SK-N-SH (cell line): ENCODE data around the gene CMC2. TPM values are rescaled to one million over a fixed set of nuclear protein-coding genes. Genes with fewer than 3 reads are reported as not detected.

Source experiments
- CTCF ChIA-PET: fragments of 300-600, 350-600 bp; formaldehyde crosslinking; extraction: SDS; loops from one replicate; lab custom pipeline; 2021; lab: Yijun Ruan, JAX
- POLR2A ChIA-PET: fragments of 350-600 bp; sonication (Branson Sonifier 250); formaldehyde crosslinking; extraction: SDS; loops from one replicate; lab custom pipeline; 2020; ENCODE audit warnings: antibody characterized with exemption, inconsistent platforms; lab: Yijun Ruan, JAX
- DNase-seq: peaks from one replicate; pipeline ENCODE4 v3.0.0; 2012
- H2AFZ ChIP-seq: fragments of 200-600 bp; sonication (generic); 2 replicates; pipeline ENCODE4 v1.8.1; 2016; ENCODE audit warnings: antibody characterized with exemption, mild to moderate bottlenecking, low read depth
- H3F3A ChIP-seq: fragments of 200-600 bp; sonication (generic); replicated peaks from 2 replicates; pipeline ENCODE3; 2016; ENCODE audit warnings: antibody characterized with exemption, mild to moderate bottlenecking; ENCODE audit not compliant: insufficient read depth
- H3K27ac ChIP-seq, 2 experiments: fragments of 200-500 bp in 1 of 2; fragments of 200-600 bp in 1 of 2; sonication (Bioruptor generic) in 1 of 2; sonication (generic), shearing (Covaris generic) in 1 of 2; 2 replicates each; pipeline versions ENCODE4 v1.5.1 to v1.6.1; 2014 to 2016; ENCODE audit warnings: low read depth in 2 of 2, inconsistent platforms in 1 of 2, low read length in 1 of 2, mild to moderate bottlenecking in 1 of 2, mixed read lengths in 1 of 2
- H3K27me3 ChIP-seq: fragments of 200-600 bp; sonication (generic), shearing (Covaris generic); 2 replicates; pipeline ENCODE4 v1.6.1; 2016; ENCODE audit warnings: mixed run types; ENCODE audit not compliant: insufficient read depth
- H3K36me3 ChIP-seq, 2 experiments: fragments of 200-500 bp in 1 of 2; fragments of 200-600 bp in 1 of 2; sonication (Bioruptor generic) in 1 of 2; sonication (generic) in 1 of 2; replicated peaks in 1 of 2; 2 replicates each; pipeline versions ENCODE3 to v1.5.1; 2014 to 2016; ENCODE audit warnings: low read length in 1 of 2, mild to moderate bottlenecking in 1 of 2; ENCODE audit not compliant: insufficient read depth in 2 of 2, control insufficient read depth in 1 of 2
- H3K4me1 ChIP-seq, 2 experiments: fragments of 200-500 bp in 1 of 2; fragments of 200-600 bp in 1 of 2; sonication (Bioruptor generic) in 1 of 2; sonication (generic), shearing (Covaris generic) in 1 of 2; 2 replicates each; pipeline versions ENCODE4 v1.5.1 to v1.6.1; 2014 to 2016; ENCODE audit warnings: low read depth in 1 of 2, low read length in 1 of 2, mixed run types in 1 of 2; ENCODE audit not compliant: insufficient read depth in 2 of 2, control insufficient read depth in 1 of 2
- H3K4me2 ChIP-seq: fragments of 200-600 bp; sonication (generic), shearing (Covaris generic); 2 replicates; pipeline ENCODE4 v1.6.1; 2017; ENCODE audit warnings: mixed run types
- H3K4me3 ChIP-seq, 2 experiments: fragments of 200-500 bp in 1 of 2; fragments of 200-600 bp in 1 of 2; sonication (Bioruptor generic) in 1 of 2; sonication (generic), shearing (Covaris generic) in 1 of 2; 2 replicates each; pipeline versions ENCODE4 v1.5.1 to v1.8.1; 2014 to 2016; ENCODE audit warnings: low read depth in 2 of 2, inconsistent platforms in 1 of 2, low read length in 1 of 2, mild to moderate bottlenecking in 1 of 2, mixed read lengths in 1 of 2, moderate library complexity in 1 of 2
- H3K79me2 ChIP-seq: fragments of 200-600 bp; sonication (generic); 2 replicates; pipeline ENCODE4 v1.8.1; 2017; ENCODE audit warnings: mild to moderate bottlenecking; ENCODE audit not compliant: insufficient read depth
- H3K9ac ChIP-seq: fragments of 200-600 bp; sonication (generic); 2 replicates; pipeline ENCODE4 v1.6.1; 2017; ENCODE audit warnings: mixed run types
- H3K9me2 ChIP-seq: fragments of 200-600 bp; sonication (generic); 2 replicates; pipeline ENCODE4 v1.6.1; 2017; ENCODE audit warnings: mixed run types
- H3K9me3 ChIP-seq: fragments of 200-600 bp; sonication (generic); 2 replicates; pipeline ENCODE4 v1.6.1; 2017; ENCODE audit warnings: mixed run types, mild to moderate bottlenecking, moderate library complexity
- H4K20me1 ChIP-seq: fragments of 200-600 bp; sonication (generic); 2 replicates; pipeline ENCODE4 v1.6.1; 2017; ENCODE audit warnings: mild to moderate bottlenecking, mixed run types; ENCODE audit not compliant: insufficient read depth
- CHD2 ChIP-seq: fragments of 150-350 bp; IDR thresholded peaks from 2 replicates; pipeline ENCODE4 v1.6.1; 2018; ENCODE audit warnings: low read length; ENCODE audit not compliant: partially characterized antibody
- ELF1 ChIP-seq: IDR thresholded peaks from 2 replicates; pipeline ENCODE4 v1.4.0; 2012
- EP300 ChIP-seq, 2 experiments: IDR thresholded peaks; 2 replicates each; pipeline versions ENCODE4 v1.4.0 to v1.6.1; 2012; ENCODE audit warnings: borderline replicate concordance in 1 of 2, low read depth in 1 of 2, low read length in 1 of 2
- EZH2phosphoT487 ChIP-seq: fragments of 200-600 bp; sonication (generic); IDR thresholded peaks from 2 replicates; pipeline ENCODE4 v1.6.1; 2017; ENCODE audit warnings: low read depth, mixed run types, mild to moderate bottlenecking, antibody characterized with exemption, moderate library complexity, borderline replicate concordance
- FOSL2 ChIP-seq: IDR thresholded peaks from 2 replicates; pipeline ENCODE4 v1.4.0; 2012; ENCODE audit warnings: low read depth, mild to moderate bottlenecking, moderate library complexity, borderline replicate concordance
- GABPA ChIP-seq: IDR thresholded peaks from 2 replicates; pipeline ENCODE4 v1.4.0; 2012; ENCODE audit warnings: low read depth, mild to moderate bottlenecking
- GATA2 ChIP-seq: sonication (generic); formaldehyde crosslinking; IDR thresholded peaks from 2 replicates; pipeline ENCODE4 v1.5.0; 2020; ENCODE audit warnings: mild to moderate bottlenecking, missing genetic modification reagents
- JUND ChIP-seq: IDR thresholded peaks from 2 replicates; pipeline ENCODE4 v1.4.0; 2012
- MXI1 ChIP-seq: IDR thresholded peaks from 2 replicates; pipeline ENCODE4 v1.6.1; 2012; ENCODE audit warnings: mild to moderate bottlenecking, low read depth, low read length, improper control_type of control experiment
- NRF1 ChIP-seq: IDR thresholded peaks from 2 replicates; pipeline ENCODE4 v1.6.1; 2012; ENCODE audit warnings: low read depth, mild to moderate bottlenecking, low read length
- RAD21 ChIP-seq: IDR thresholded peaks from 2 replicates; pipeline ENCODE4 v1.6.1; 2012; ENCODE audit warnings: mild to moderate bottlenecking, low read length
- RCOR1 ChIP-seq: fragments of 150-350 bp; IDR thresholded peaks from 2 replicates; pipeline ENCODE4 v1.6.1; 2017; ENCODE audit warnings: antibody characterized with exemption, low read length
- RFX5 ChIP-seq: IDR thresholded peaks from 2 replicates; pipeline ENCODE4 v1.6.1; 2012; ENCODE audit warnings: mild to moderate bottlenecking, improper control_type of control experiment, low read length
- RXRA ChIP-seq: IDR thresholded peaks from 2 replicates; pipeline ENCODE4 v1.4.0; 2012; ENCODE audit warnings: low read depth, mild to moderate bottlenecking, borderline replicate concordance
- SIN3A ChIP-seq: IDR thresholded peaks from 2 replicates; pipeline ENCODE4 v1.6.1; 2012; ENCODE audit warnings: low read depth, mild to moderate bottlenecking, low read length, moderate library complexity, borderline replicate concordance
- SMC3 ChIP-seq: IDR thresholded peaks from 2 replicates; pipeline ENCODE4 v1.6.1; 2012; ENCODE audit warnings: low read depth, low read length, improper control_type of control experiment
- TAF1 ChIP-seq: IDR thresholded peaks from 2 replicates; pipeline ENCODE4 v1.6.1; 2012; ENCODE audit warnings: low read depth, mild to moderate bottlenecking, low read length, moderate library complexity, borderline replicate concordance
- YY1 ChIP-seq: IDR thresholded peaks from 2 replicates; pipeline ENCODE4 v1.4.0; 2012; ENCODE audit warnings: low read depth, mild to moderate bottlenecking
- WGBS: methylation state at CpG from one replicate; pipeline ENCODE4 v1.1.6; 2017; ENCODE audit warnings: low lambda C conversion rate; 5-methylcytosine and 5-hydroxymethylcytosine counted together
- polyA plus RNA-seq, 3 experiments: library from polyadenylated mRNA; depleted of rRNA; stranded (reverse); fragments of >200 nt; gene quantifications; 2 replicates each; pipeline ENCODE4 v1.2.3, GENCODE V29; 2012
- TF ChIP-seq, protein P1 (sequence below): IDR thresholded peaks from 2 replicates; pipeline ENCODE4 v1.4.0; 2012; ENCODE audit warnings: low read depth
- TF ChIP-seq, protein P2 (sequence below): fragments of 150-350 bp; IDR thresholded peaks from 2 replicates; pipeline ENCODE4 v1.6.1; 2016; ENCODE audit warnings: mild to moderate bottlenecking, low read depth, low read length
- TF ChIP-seq, protein P3 (sequence below): fragments of 200-600 bp; sonication (generic); IDR thresholded peaks from 2 replicates; pipeline ENCODE4 v1.6.1; 2017; ENCODE audit warnings: antibody characterized with exemption, mild to moderate bottlenecking, moderate library complexity
- TF ChIP-seq, protein P4 (sequence below): IDR thresholded peaks from 2 replicates; pipeline ENCODE4 v1.4.0; 2012; ENCODE audit warnings: low read depth, borderline replicate concordance
- TF ChIP-seq, protein P5 (sequence below): IDR thresholded peaks from 2 replicates; pipeline ENCODE4; 2012

The CMC2 gene
- polyA plus RNA-seq, 1 of the 3 experiments (the other 2 are of a cell fraction), result 135 TPM

DNA sequence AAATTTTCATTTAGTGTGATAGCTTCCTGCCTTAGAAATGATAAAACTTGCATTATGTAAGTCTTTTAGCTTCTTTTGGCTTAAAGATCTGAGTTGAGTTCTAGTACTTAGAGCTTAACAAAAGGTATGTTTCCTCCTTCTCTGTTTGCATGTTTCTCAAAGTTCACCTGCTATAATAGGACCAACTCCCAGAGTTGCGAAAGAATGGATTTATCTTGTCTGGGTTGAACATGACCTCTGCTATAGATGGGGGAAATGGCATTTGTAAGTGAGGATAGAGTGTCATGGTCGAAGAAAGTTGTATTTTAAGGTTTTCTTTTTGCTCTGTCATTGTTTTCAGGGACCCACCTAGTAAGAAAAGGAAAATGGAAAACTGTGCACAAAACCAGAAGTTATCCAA lies 36.1 kb upstream of the CMC2 start:
- CTCF ChIA-PET, result no interaction called here
- H3K9me3 ChIP-seq, result no peaks in the 10 kb centered on the region

DNA sequence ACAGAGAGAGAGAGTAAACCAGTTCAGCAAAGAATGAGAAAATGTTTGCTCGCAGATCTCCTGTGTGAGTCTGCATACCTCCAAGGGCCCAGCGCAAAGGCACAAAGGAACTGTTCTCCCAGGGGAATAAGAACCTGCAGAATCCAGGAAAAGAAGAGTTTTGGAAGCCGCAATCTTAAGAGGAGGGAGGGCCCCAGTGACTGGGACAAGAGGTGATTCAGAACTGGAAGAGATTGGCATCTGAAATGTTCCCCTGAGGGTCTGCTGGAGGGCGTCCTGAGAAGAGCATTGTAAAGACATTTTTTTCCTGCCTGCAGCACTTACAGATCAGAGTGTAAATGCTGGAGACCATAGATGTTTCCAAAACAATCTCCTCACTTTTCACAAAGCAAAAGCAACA lies 35.0 kb upstream of the CMC2 start:
- Histone ChIP-seq H3K4me2 (no peak overlapping the region), H3K9ac (no peak overlapping the region), H3F3A (peaks cover 7% of the 10 kb centered on the region), H3K9me3 (no peaks in the 10 kb centered on the region), H3K27ac (no peak overlapping the region), H2AFZ (no peak overlapping the region), H3K9me2 (no peaks in the 10 kb centered on the region), H3K4me3 (no peak overlapping the region), H3K36me3 (peaks cover 38 to 71% of the 10 kb centered on the region in 2 experiments), H3K79me2 (peaks cover 45% of the 10 kb centered on the region), H4K20me1 (peaks cover 9% of the 10 kb centered on the region; the same call in 1 of the 2 replicates), H3K27me3 (no peaks in the 10 kb centered on the region), H3K4me1 (peaks cover 0 to 10% of the 10 kb centered on the region in 2 experiments; a peak in 2 of 4 replicates)
- ChIA-PET CTCF (no interaction called here), POLR2A (no interaction called here)
- WGBS, result 96% methylated on average over 4 of the region's 4 CpGs
- DNase-seq, result no peak
- TF ChIP-seq RXRA (no peak), EP300 (IDR thresholded peaks at IDR 0.05; ENCODE audit: borderline replicate concordance in 1 of 2, low read depth in 1 of 2, low read length in 1 of 2) (no peak), JUND (no peak), NRF1 (no peak), ELF1 (no peak), SMC3 (no peak), TAF1 (no peak), GATA2 (CRISPR knock-in tag) (no peak), MXI1 (no peak), YY1 (no peak), RAD21 (no peak)
- TF ChIP-seq, protein P1, sequence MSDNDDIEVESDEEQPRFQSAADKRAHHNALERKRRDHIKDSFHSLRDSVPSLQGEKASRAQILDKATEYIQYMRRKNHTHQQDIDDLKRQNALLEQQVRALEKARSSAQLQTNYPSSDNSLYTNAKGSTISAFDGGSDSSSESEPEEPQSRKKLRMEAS, result no peak
- TF ChIP-seq, protein P2, sequence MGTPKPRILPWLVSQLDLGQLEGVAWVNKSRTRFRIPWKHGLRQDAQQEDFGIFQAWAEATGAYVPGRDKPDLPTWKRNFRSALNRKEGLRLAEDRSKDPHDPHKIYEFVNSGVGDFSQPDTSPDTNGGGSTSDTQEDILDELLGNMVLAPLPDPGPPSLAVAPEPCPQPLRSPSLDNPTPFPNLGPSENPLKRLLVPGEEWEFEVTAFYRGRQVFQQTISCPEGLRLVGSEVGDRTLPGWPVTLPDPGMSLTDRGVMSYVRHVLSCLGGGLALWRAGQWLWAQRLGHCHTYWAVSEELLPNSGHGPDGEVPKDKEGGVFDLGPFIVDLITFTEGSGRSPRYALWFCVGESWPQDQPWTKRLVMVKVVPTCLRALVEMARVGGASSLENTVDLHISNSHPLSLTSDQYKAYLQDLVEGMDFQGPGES, result no peak
- TF ChIP-seq, protein P3, sequence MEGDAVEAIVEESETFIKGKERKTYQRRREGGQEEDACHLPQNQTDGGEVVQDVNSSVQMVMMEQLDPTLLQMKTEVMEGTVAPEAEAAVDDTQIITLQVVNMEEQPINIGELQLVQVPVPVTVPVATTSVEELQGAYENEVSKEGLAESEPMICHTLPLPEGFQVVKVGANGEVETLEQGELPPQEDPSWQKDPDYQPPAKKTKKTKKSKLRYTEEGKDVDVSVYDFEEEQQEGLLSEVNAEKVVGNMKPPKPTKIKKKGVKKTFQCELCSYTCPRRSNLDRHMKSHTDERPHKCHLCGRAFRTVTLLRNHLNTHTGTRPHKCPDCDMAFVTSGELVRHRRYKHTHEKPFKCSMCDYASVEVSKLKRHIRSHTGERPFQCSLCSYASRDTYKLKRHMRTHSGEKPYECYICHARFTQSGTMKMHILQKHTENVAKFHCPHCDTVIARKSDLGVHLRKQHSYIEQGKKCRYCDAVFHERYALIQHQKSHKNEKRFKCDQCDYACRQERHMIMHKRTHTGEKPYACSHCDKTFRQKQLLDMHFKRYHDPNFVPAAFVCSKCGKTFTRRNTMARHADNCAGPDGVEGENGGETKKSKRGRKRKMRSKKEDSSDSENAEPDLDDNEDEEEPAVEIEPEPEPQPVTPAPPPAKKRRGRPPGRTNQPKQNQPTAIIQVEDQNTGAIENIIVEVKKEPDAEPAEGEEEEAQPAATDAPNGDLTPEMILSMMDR, result no peak

More for the DNA sequence above, 36.1 kb upstream of the CMC2 start:
- Histone ChIP-seq H3K4me1 (peaks cover 0 to 2% of the 10 kb centered on the region in 2 experiments; a peak in 2 of 4 replicates), H3K79me2 (peaks cover 33% of the 10 kb centered on the region), H3K4me2 (no peak overlapping the region), H3F3A (peaks cover 7% of the 10 kb centered on the region), H2AFZ (no peak overlapping the region), H3K27me3 (no peaks in the 10 kb centered on the region), H3K27ac (no peak overlapping the region), H3K4me3 (no peak overlapping the region), H3K9ac (no peak overlapping the region), H3K9me2 (no peaks in the 10 kb centered on the region), H3K36me3 (peaks cover 40 to 71% of the 10 kb centered on the region in 2 experiments), H4K20me1 (peaks cover 9% of the 10 kb centered on the region; the same call in 1 of the 2 replicates)
- DNase-seq, result no peak
- 89% methylated on average over 2 of the region's 2 CpGs for WGBS
- no peak for TF ChIP-seq GABPA
- TF ChIP-seq, protein P4, sequence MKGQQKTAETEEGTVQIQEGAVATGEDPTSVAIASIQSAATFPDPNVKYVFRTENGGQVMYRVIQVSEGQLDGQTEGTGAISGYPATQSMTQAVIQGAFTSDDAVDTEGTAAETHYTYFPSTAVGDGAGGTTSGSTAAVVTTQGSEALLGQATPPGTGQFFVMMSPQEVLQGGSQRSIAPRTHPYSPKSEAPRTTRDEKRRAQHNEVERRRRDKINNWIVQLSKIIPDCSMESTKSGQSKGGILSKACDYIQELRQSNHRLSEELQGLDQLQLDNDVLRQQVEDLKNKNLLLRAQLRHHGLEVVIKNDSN, result no peak
- no peak for TF ChIP-seq TAF1
- TF ChIP-seq, protein P2, result no peak
- TF ChIP-seq JUND, result no peak
- TF ChIP-seq, protein P5, sequence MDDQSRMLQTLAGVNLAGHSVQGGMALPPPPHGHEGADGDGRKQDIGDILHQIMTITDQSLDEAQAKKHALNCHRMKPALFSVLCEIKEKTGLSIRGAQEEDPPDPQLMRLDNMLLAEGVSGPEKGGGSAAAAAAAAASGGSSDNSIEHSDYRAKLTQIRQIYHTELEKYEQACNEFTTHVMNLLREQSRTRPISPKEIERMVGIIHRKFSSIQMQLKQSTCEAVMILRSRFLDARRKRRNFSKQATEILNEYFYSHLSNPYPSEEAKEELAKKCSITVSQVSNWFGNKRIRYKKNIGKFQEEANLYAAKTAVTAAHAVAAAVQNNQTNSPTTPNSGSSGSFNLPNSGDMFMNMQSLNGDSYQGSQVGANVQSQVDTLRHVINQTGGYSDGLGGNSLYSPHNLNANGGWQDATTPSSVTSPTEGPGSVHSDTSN, result no peak
- no peak for TF ChIP-seq RFX5
- no peak for TF ChIP-seq EZH2phosphoT487
- TF ChIP-seq SIN3A, result no peak
- no peak for TF ChIP-seq RCOR1
- no peak for TF ChIP-seq FOSL2
- TF ChIP-seq CHD2, result no peak
- POLR2A ChIA-PET, result no interaction called here
